Measurements from ENCODE around the gene RARS1.

RARS1 gene

GRCh38 chr5:168568738-168569137 lies 82.5 kb downstream of the RARS1 start:
- DNase-seq = no peak
